KMS-11 (cell line): ENCODE measurements around the gene CPPED1.

Source experiments
- H2AFZ ChIP-seq: fragments of 200-600 bp; sonication (generic); 2 replicates; pipeline ENCODE4 v1.6.1; 2016; ENCODE audit warnings: antibody characterized with exemption, mixed run types, low read depth
- H3K27ac ChIP-seq: fragments of 200-600 bp; sonication (generic); 2 replicates; pipeline ENCODE4 v1.6.1; 2016; ENCODE audit warnings: mild to moderate bottlenecking, mixed run types
- H3K27me3 ChIP-seq: fragments of 200-600 bp; sonication (generic); 2 replicates; pipeline ENCODE4 v1.6.1; 2017; ENCODE audit warnings: mild to moderate bottlenecking, low read depth, mixed run types, moderate library complexity; ENCODE audit not compliant: insufficient read depth
- H3K36me3 ChIP-seq: fragments of 200-600 bp; sonication (generic); 2 replicates; pipeline ENCODE4 v1.6.1; 2017; ENCODE audit warnings: mild to moderate bottlenecking, mixed run types; ENCODE audit not compliant: insufficient read depth
- H3K4me1 ChIP-seq: fragments of 200-600 bp; sonication (generic); 2 replicates; pipeline ENCODE4 v1.6.1; 2016; ENCODE audit warnings: mild to moderate bottlenecking, low read depth, mixed run types; ENCODE audit not compliant: poor library complexity, severe bottlenecking
- H3K4me2 ChIP-seq: fragments of 200-600 bp; sonication (generic); 2 replicates; pipeline ENCODE4 v1.7.0; 2016; ENCODE audit warnings: mild to moderate bottlenecking, mixed run types
- H3K4me3 ChIP-seq: fragments of 200-600 bp; sonication (generic); IDR thresholded peaks from 2 replicates; pipeline ENCODE4 v1.6.1; 2017; ENCODE audit warnings: low read depth, low read length, mixed read lengths; ENCODE audit not compliant: insufficient read depth
- H3K79me2 ChIP-seq: fragments of 200-600 bp; sonication (generic); 2 replicates; pipeline ENCODE4 v1.6.1; 2016; ENCODE audit warnings: low read depth, mixed run types; ENCODE audit not compliant: insufficient read depth
- H3K9ac ChIP-seq: fragments of 200-600 bp; sonication (generic); 2 replicates; pipeline ENCODE4 v1.6.1; 2016; ENCODE audit warnings: mild to moderate bottlenecking, mixed run types
- H4K20me1 ChIP-seq: fragments of 200-600 bp; sonication (generic); 2 replicates; pipeline ENCODE4 v1.6.1; 2016; ENCODE audit warnings: mild to moderate bottlenecking, mixed run types; ENCODE audit not compliant: insufficient read depth
- TF ChIP-seq, protein P1 (sequence below): fragments of 200-600 bp; sonication (generic); conservative IDR thresholded peaks from 2 replicates; pipeline ENCODE4 v1.6.1; 2017; ENCODE audit warnings: low read depth, mild to moderate bottlenecking, antibody characterized with exemption, low read length, moderate library complexity, mixed read lengths

CPPED1 gene

DNA sequence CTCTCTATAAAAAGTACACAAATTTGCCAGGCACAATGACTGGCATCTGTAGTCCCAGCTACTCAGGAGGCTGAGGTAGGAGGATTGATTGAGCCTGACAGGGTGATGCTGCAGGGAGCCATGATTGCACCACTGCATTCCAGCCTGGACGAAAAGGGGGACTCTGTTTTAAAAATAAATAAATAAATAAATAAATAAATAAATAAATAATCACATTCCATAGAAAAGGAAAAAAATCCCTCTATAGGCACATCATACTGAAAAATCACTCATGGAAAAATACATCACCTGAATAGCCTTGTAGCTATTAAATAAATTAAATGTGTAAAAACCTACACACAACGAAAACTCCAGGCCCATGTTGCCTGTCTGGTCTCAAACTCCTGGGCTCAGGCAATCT, 56.4 kb downstream of the CPPED1 start:
- H3K79me2 ChIP-seq = no peaks in the 10 kb centered on the region
- no peak overlapping the region for H3K4me3 ChIP-seq
- no peaks in the 10 kb centered on the region for H3K36me3 ChIP-seq
- H4K20me1 ChIP-seq = no peaks in the 10 kb centered on the region
- H3K4me2 ChIP-seq = no peak overlapping the region
- no peak overlapping the region for H3K9ac ChIP-seq
- H3K27me3 ChIP-seq = no peaks in the 10 kb centered on the region
- no peak overlapping the region for H3K27ac ChIP-seq
- peaks cover 11% of the 10 kb centered on the region for H3K4me1 ChIP-seq
- TF ChIP-seq, protein P1, sequence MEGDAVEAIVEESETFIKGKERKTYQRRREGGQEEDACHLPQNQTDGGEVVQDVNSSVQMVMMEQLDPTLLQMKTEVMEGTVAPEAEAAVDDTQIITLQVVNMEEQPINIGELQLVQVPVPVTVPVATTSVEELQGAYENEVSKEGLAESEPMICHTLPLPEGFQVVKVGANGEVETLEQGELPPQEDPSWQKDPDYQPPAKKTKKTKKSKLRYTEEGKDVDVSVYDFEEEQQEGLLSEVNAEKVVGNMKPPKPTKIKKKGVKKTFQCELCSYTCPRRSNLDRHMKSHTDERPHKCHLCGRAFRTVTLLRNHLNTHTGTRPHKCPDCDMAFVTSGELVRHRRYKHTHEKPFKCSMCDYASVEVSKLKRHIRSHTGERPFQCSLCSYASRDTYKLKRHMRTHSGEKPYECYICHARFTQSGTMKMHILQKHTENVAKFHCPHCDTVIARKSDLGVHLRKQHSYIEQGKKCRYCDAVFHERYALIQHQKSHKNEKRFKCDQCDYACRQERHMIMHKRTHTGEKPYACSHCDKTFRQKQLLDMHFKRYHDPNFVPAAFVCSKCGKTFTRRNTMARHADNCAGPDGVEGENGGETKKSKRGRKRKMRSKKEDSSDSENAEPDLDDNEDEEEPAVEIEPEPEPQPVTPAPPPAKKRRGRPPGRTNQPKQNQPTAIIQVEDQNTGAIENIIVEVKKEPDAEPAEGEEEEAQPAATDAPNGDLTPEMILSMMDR = no peak
- no peak overlapping the region for H2AFZ ChIP-seq

DNA sequence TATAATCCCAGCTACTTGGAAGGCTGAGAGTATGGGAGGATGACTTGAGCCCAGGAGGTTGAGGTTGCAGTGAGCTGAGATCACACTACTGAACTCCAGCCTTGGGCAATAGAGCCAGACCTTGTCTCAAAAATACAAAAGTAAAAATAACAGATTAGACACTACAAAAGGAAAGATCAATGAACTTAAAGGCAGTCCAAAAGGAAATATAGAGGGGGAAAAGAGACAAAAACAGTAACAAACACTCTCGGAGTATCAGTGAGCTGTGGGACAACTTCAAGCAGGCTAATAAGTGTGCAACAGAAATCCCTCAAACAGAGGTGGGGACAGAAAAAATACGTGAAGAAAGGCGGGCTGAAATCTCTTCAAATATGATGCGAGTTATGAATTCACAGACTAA, 58.8 kb downstream of the CPPED1 start:
- H3K79me2 ChIP-seq = no peaks in the 10 kb centered on the region
- H3K27me3 ChIP-seq = no peaks in the 10 kb centered on the region
- H3K9ac ChIP-seq = no peak overlapping the region
- H2AFZ ChIP-seq = no peak overlapping the region
- H3K4me2 ChIP-seq = no peak overlapping the region
- peaks cover under 1% of the 10 kb centered on the region for H3K4me1 ChIP-seq
- TF ChIP-seq, protein P1 = no peak
- H3K27ac ChIP-seq = no peak overlapping the region
- no peaks in the 10 kb centered on the region for H4K20me1 ChIP-seq
- H3K36me3 ChIP-seq = no peaks in the 10 kb centered on the region
- H3K4me3 ChIP-seq = no peak overlapping the region

DNA sequence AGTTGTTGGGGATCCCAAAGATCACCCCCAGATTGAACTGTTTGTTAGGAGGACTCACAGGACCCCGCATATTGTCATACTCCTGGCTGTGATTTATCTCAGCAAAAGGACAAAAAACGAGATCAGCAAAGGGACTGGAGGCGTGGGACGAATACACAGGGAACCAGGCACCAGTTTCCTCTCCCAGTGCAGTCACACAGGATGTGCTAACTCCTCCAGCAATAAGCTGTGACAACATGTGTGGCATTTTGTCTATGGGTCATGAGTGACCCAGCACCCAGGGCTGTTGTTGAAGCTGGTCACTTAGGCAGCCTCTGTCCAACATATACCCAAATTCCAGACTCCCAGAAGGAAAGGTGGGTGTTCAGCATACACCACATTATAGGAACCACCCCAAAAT, 60.9 kb downstream of the CPPED1 start:
- H3K4me1 ChIP-seq = no peaks in the 10 kb centered on the region
- H4K20me1 ChIP-seq = no peaks in the 10 kb centered on the region
- no peak overlapping the region for H3K4me2 ChIP-seq
- H3K9ac ChIP-seq = no peak overlapping the region
- H3K36me3 ChIP-seq = no peaks in the 10 kb centered on the region
- no peak overlapping the region for H3K27ac ChIP-seq
- no peak overlapping the region for H3K4me3 ChIP-seq
- no peaks in the 10 kb centered on the region for H3K79me2 ChIP-seq
- no peaks in the 10 kb centered on the region for H3K27me3 ChIP-seq
- TF ChIP-seq, protein P1 = no peak
- H2AFZ ChIP-seq = no peak overlapping the region

DNA sequence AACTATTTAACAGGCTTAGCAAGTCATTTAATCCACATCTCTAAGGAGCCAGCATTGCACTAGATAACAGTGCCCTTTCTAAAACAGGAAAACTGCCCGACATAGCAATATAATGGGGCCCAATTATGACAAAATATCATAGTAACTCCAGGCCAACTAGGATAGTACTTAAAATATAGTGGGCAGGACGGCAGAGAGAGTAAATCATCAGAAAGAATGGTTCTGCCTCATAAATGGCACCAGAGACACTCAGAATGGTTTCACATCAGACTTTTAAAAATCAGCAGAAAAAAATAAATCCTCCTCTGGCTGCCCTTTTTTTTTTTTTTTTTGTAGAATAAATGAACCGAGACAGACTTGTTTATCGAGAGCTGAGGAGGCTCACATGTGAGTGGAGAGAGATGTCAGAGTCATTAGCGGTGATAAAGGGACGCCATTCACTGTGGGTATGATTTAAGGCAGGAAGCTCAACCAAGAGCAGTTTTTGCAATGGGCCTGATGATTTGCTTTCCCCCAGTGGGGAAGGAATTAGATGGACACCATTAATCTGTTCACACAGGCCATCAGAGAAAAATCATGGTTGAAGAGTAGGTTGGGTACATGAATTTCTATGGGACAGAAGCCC, 62.6 kb downstream of the CPPED1 start:
- Histone ChIP-seq H4K20me1 (no peaks in the 10 kb centered on the region), H3K36me3 (no peaks in the 10 kb centered on the region), H3K4me2 (no peak overlapping the region), H3K27ac (no peak overlapping the region), H3K79me2 (no peaks in the 10 kb centered on the region), H3K4me3 (no peak overlapping the region), H2AFZ (no peak overlapping the region), H3K9ac (no peak overlapping the region), H3K27me3 (no peaks in the 10 kb centered on the region), H3K4me1 (no peaks in the 10 kb centered on the region)
- TF ChIP-seq, protein P1 = no peak
